ENCODE results near the gene CELSR1. TPM values are rescaled to one million over a fixed set of nuclear protein-coding genes. Genes with fewer than 3 reads are reported as not detected.

The CELSR1 gene
- total RNA-seq, 4 donors from 2014 or later = 31.7 to 72.7 (median 54.1) TPM

- no peak for DNase-seq (ENCODE audit: low spot score in 2 of 2)
- intact Hi-C loops (cut with DNase I; ENCODE audit: low total_unique reads) = loop anchor here (5.0 kb wide), 1 partner anchor 178 kb away; no protein-coding TSS in a partner anchor
- 85% methylated on average over 24 to 25 of the region's 26 CpGs for WGBS, 2 donors
- TF ChIP-seq CTCF (IDR thresholded peaks at IDR 0.05) (no peak), POLR2A (IDR thresholded peaks at IDR 0.05) (no peak)
- H3K4me3 ChIP-seq (ENCODE audit: low read depth, poor library complexity, severe bottlenecking) = no peak overlapping the region
Measured at GRCh38 chr22:46364341-46365165, 172.9 kb downstream of the CELSR1 start.

GRCh38 chr22:46363611-46364321 is 173.7 kb downstream of the CELSR1 start:
- no peak overlapping the region for H3K4me3 ChIP-seq (ENCODE audit: low read depth, poor library complexity, severe bottlenecking)
- WGBS, 2 donors = 83 to 92% methylated on average over 18 to 35 of the region's 35 CpGs
- TF ChIP-seq CTCF (IDR thresholded peaks at IDR 0.05) (no peak), POLR2A (IDR thresholded peaks at IDR 0.05) (no peak)
- DNase-seq (ENCODE audit: low spot score in 2 of 2) = no peak
- intact Hi-C loops (cut with DNase I; ENCODE audit: low total_unique reads) = no loop called here

GRCh38 chr22:46362934-46363515 is 174.4 kb downstream of the CELSR1 start:
- 88 to 91% methylated on average over 13 to 15 of the region's 15 CpGs for WGBS, 2 donors
- intact Hi-C loops (cut with DNase I; ENCODE audit: low total_unique reads) = no loop called here

GRCh38 chr22:46362203-46362933 is 175.1 kb downstream of the CELSR1 start:
- WGBS, 2 donors = 73 to 83% methylated on average over 25 of the region's 25 CpGs
- TF ChIP-seq POLR2A (IDR thresholded peaks at IDR 0.05) (no peak), CTCF (IDR thresholded peaks at IDR 0.05) (no peak)
- intact Hi-C loops (cut with DNase I; ENCODE audit: low total_unique reads) = no loop called here
- DNase-seq (ENCODE audit: low spot score in 2 of 2) = no peak
- no peak overlapping the region for H3K4me3 ChIP-seq (ENCODE audit: low read depth, poor library complexity, severe bottlenecking)

More at GRCh38 chr22:46362934-46363515, 174.4 kb downstream of the CELSR1 start:
- DNase-seq (ENCODE audit: low spot score in 2 of 2) = no peak
- H3K4me3 ChIP-seq (ENCODE audit: low read depth, poor library complexity, severe bottlenecking) = no peak overlapping the region
- TF ChIP-seq POLR2A (IDR thresholded peaks at IDR 0.05) (no peak), CTCF (IDR thresholded peaks at IDR 0.05) (no peak)

GRCh38 chr22:46361826-46362202 is 175.6 kb downstream of the CELSR1 start:
- 63 to 66% methylated on average over 11 of the region's 11 CpGs for WGBS, 2 donors
- DNase-seq (ENCODE audit: low spot score in 2 of 2) = no peak
- TF ChIP-seq POLR2A (IDR thresholded peaks at IDR 0.05) (no peak), CTCF (IDR thresholded peaks at IDR 0.05) (no peak)
- no peak overlapping the region for H3K4me3 ChIP-seq (ENCODE audit: low read depth, poor library complexity, severe bottlenecking)
- intact Hi-C loops (cut with DNase I; ENCODE audit: low total_unique reads) = no loop called here

All from lower leg skin (tissue), 4 donors.